ENCODE data around the gene SF3B6. TPM values are rescaled to one million over a fixed set of nuclear protein-coding genes. Genes with fewer than 3 reads are reported as not detected.

Gene SF3B6
- total RNA-seq, 1 donor from 2014 or later, result 93.9 TPM

GRCh38 chr2:24075259-24075658 is 867 bp downstream of the SF3B6 start:
- Mint-ChIP-seq H3K4me3 (peak overlapping the region; percentile 96), H3K27me3 (ENCODE audit: low read depth) (no peaks in the 10 kb centered on the region), H3K36me3 (peaks cover 12% of the 10 kb centered on the region), H3K4me1 (peaks cover 21% of the 10 kb centered on the region), H3K9me3 (no peaks in the 10 kb centered on the region), H3K27ac (peak overlapping the region; percentile 99)
- no peak for TF ChIP-seq CTCF (IDR thresholded peaks at IDR 0.05; ENCODE audit: unreplicated experiment)
- no peak for DNase-seq (ENCODE audit: low spot score in 2 of 2, unreplicated experiment in 2 of 2)

- Mint-ChIP-seq H3K27ac (peak overlapping the region; percentile 11), H3K9me3 (no peaks in the 10 kb centered on the region), H3K4me3 (no peak overlapping the region), H3K36me3 (peaks cover 12% of the 10 kb centered on the region), H3K27me3 (ENCODE audit: low read depth) (no peaks in the 10 kb centered on the region), H3K4me1 (peaks cover 21% of the 10 kb centered on the region)
- no peak for DNase-seq (ENCODE audit: low spot score in 2 of 2, unreplicated experiment in 2 of 2)
- no peak for TF ChIP-seq CTCF (IDR thresholded peaks at IDR 0.05; ENCODE audit: unreplicated experiment)
Observed at GRCh38 chr2:24073816-24074215, 2.3 kb downstream of the SF3B6 start.

GRCh38 chr2:24072259-24072658 is 3.9 kb downstream of the SF3B6 start:
- Mint-ChIP-seq H3K27me3 (ENCODE audit: low read depth) (no peaks in the 10 kb centered on the region), H3K4me1 (peaks cover 12% of the 10 kb centered on the region), H3K36me3 (peaks cover 14% of the 10 kb centered on the region), H3K9me3 (no peaks in the 10 kb centered on the region), H3K4me3 (no peak overlapping the region), H3K27ac (no peak overlapping the region)
- TF ChIP-seq CTCF (IDR thresholded peaks at IDR 0.05; ENCODE audit: unreplicated experiment), result no peak
- no peak for DNase-seq (ENCODE audit: low spot score in 2 of 2, unreplicated experiment in 2 of 2)

GRCh38 chr2:24065341-24065740 is 10.8 kb downstream of the SF3B6 start:
- Mint-ChIP-seq H3K36me3 (peaks cover 5% of the 10 kb centered on the region), H3K27ac (no peak overlapping the region), H3K4me3 (no peak overlapping the region), H3K27me3 (ENCODE audit: low read depth) (no peaks in the 10 kb centered on the region), H3K9me3 (no peaks in the 10 kb centered on the region), H3K4me1 (no peaks in the 10 kb centered on the region)
- no peak for TF ChIP-seq CTCF (IDR thresholded peaks at IDR 0.05; ENCODE audit: unreplicated experiment)
- DNase-seq (ENCODE audit: low spot score in 2 of 2, unreplicated experiment in 2 of 2), result no peak

GRCh38 chr2:24058564-24059271 is 17.4 kb downstream of the SF3B6 start:
- no peak for TF ChIP-seq CTCF (IDR thresholded peaks at IDR 0.05; ENCODE audit: unreplicated experiment)
- no peak for DNase-seq (ENCODE audit: low spot score in 2 of 2, unreplicated experiment in 2 of 2)
- no peaks in the 10 kb centered on the region for H3K36me3 Mint-ChIP-seq
- no peak overlapping the region for H3K27ac Mint-ChIP-seq
- H3K9me3 Mint-ChIP-seq, result no peaks in the 10 kb centered on the region
- no peak overlapping the region for H3K4me3 Mint-ChIP-seq
- H3K4me1 Mint-ChIP-seq, result no peaks in the 10 kb centered on the region
- H3K27me3 Mint-ChIP-seq (ENCODE audit: low read depth), result no peaks in the 10 kb centered on the region

Measured in mesothelial cell of epicardium (in vitro differentiated cells).